HepG2 (cell line): ENCODE data around the gene STXBP2.

Experiments used
- EZH2 ChIP-seq: conservative IDR thresholded peaks from 2 replicates; pipeline ENCODE4 v1.6.1; 2012; ENCODE audit warnings: mild to moderate bottlenecking, low read depth, low read length, moderate library complexity
- NFRKB ChIP-seq: fragments of 450-650 bp; IDR thresholded peaks from 2 replicates; pipeline ENCODE4 v1.6.1; 2017
- RBM39 ChIP-seq: fragments of 200-400 bp; formaldehyde crosslinking; IDR thresholded peaks from one replicate; pipeline ENCODE4 v1.6.1; 2018; ENCODE audit warnings: antibody characterized with exemption, mild to moderate bottlenecking, low read depth, low read length; ENCODE audit not compliant: poor library complexity, severe bottlenecking
- TAF1 ChIP-seq: sonication (generic); formaldehyde crosslinking; IDR thresholded peaks from 2 replicates; pipeline ENCODE4 v1.4.0; 2020; ENCODE audit warnings: missing genetic modification reagents
- ZNF639 ChIP-seq: conservative IDR thresholded peaks from 2 replicates; pipeline ENCODE4 v1.6.1; 2018; ENCODE audit warnings: missing genetic modification reagents

GRCh38 chr19:7627166-7627565, 9.7 kb upstream of the STXBP2 start:
- TF ChIP-seq TAF1 (CRISPR knock-in tag) (no peak), RBM39 (no peak), NFRKB (no peak), ZNF639 (no peak), EZH2 (no peak)
